Fibroblast of skin of scalp (primary cell): ENCODE results near the gene PCDHB6.
"Not testable (repeated sequence)": the region's sequence is repeated elsewhere in the genome, so short reads cannot be mapped to it uniquely, and the experiment has no call there.

Source experiments
- DNase-seq: peaks from one replicate; pipeline ENCODE4 v3.0.0-alpha.2; 2013

Gene PCDHB6

DNA sequence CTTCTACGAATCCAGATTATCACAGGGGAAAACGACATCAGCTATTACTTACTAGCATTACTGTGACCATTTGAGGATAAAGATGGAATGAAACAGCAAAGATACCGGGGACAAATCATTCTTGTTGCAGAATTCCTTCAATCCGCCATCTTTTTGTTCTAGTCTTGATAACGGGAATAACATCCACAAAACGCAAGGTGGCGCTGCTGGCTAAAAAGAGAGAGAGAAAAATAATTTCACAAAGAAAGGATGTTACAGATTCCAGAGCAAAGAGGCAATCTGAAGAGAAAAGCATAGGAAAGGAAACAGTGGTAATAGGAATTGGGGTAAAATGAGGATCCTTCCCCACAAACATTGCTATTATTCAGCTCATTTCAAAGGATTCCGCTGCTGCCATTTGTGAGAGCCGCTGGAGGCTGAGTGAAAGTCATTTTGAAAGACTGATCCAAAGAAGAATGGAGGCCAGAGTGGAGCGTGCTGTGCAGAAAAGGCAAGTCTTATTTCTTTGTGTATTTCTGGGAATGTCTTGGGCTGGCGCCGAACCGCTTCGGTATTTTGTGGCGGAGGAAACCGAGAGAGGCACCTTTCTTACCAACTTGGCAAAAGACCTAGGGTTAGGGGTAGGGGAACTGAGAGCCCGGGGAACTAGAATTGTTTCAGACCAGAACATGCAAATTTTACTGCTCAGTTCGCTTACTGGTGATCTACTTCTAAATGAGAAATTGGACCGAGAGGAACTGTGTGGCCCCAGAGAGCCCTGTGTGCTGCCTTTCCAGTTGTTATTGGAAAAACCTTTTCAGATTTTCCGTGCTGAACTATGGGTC, 22.7 kb downstream of the PCDHB6 start, which contains the start of gene PCDHB7:
Gene PCDHB7 (plus strand): TSS at position 264 of the 824 bp plus-strand sequence. CDS start 192 bp downstream, at position 456.
- peak; percentile 24 for DNase-seq

DNA sequence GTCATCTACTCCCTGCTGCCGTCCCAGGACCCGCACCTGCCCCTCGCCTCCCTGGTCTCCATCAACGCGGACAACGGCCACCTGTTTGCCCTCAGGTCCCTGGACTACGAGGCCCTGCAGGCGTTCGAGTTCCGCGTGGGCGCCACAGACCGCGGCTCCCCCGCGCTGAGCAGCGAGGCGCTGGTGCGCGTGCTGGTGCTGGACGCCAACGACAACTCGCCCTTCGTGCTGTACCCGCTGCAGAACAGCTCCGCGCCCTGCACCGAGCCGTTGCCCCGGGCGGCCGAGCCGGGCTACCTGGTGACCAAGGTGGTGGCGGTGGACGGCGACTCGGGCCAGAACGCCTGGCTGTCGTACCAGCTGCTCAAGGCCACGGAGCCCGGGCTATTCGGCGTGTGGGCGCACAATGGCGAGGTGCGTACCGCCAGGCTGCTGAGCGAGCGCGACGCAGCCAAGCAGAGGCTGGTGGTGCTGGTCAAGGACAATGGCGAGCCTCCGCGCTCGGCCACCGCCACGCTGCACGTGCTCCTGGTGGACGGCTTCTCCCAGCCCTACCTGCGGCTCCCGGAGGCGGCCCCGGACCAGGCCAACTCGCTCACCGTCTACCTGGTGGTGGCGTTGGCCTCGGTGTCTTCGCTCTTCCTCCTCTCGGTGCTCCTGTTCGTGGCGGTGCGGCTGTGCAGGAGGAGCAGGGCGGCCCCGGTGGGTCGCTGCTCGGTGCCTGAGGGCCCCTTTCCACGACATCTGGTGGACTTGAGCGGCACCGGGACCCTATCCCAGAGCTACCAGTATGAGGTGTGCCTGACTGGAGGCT, 24.6 kb downstream of the PCDHB6 start:
- not testable (repeated sequence) for DNase-seq

DNA sequence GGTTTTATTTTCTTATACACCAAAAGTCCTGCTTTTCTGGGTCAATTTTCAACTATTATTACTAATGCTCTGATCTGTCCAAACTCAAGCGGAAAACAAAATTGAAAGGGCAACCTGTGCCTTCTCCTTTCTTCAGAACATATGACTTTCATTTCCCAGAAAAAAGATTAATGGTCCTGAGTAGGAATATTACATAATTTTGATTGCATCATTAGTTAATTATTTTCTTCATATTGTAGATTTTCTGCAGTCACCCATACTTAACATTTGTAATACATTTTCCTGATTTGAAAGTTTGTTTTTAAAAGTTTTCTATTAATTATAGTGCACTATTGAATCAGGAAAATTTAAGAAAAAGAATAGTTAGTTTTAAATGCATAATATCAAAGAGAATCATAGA, 26.1 kb downstream of the PCDHB6 start:
- DNase-seq: no peak

DNA sequence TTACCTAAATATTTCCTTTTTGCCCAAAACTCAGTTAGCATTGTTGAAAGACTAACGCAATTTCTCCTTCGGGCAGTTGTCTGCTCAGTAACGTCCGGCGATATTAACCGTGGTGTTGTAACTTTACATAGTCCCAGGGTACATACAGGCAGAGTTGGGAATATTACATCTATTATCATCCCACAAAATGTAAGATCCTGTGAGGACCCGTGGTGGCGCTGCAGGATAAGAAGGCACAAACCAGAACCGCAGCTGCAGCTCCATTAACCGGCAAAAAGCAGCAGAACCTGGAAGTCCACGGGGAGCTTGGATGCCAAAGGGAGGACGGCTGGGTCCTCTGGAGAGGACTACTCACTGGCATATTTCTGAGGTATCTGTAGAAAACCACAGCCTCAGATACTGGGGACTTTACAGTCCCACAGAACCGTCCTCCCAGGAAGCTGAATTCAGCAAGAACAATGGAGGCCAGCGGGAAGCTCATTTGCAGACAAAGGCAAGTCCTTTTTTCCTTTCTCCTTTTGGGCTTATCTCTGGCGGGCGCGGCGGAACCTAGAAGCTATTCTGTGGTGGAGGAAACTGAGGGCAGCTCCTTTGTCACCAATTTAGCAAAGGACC, 27.8 kb downstream of the PCDHB6 start, which contains the start of gene PCDHB8:
Gene PCDHB8 (plus strand): TSS at position 214 of the 615 bp plus-strand sequence. CDS start 245 bp downstream, at position 459.
- not testable (repeated sequence) for DNase-seq

DNA sequence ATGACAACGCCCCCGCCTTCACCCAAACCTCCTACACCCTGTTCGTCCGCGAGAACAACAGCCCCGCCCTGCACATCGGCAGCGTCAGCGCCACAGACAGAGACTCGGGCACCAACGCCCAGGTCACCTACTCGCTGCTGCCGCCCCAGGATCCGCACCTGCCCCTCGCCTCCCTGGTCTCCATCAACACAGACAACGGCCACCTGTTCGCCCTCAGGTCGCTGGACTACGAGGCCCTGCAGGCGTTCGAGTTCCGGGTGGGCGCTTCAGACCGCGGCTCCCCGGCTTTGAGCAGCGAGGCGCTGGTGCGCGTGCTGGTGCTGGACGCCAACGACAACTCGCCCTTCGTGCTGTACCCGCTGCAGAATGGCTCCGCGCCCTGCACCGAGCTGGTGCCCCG, 29.5 kb downstream of the PCDHB6 start:
- not testable (repeated sequence) for DNase-seq

DNA sequence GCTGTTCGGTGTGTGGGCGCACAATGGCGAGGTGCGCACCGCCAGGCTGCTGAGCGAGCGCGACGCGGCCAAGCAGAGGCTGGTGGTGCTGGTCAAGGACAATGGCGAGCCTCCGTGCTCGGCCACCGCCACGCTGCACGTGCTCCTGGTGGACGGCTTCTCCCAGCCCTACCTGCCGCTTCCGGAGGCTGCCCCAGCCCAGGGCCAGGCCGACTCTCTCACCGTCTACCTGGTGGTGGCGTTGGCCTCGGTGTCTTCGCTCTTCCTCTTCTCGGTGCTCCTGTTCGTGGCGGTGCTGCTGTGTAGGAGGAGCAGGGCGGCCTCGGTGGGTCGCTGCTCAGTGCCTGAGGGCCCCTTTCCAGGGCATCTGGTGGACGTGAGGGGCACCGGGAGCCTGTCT, 30.0 kb downstream of the PCDHB6 start:
- not testable (repeated sequence) for DNase-seq

DNA sequence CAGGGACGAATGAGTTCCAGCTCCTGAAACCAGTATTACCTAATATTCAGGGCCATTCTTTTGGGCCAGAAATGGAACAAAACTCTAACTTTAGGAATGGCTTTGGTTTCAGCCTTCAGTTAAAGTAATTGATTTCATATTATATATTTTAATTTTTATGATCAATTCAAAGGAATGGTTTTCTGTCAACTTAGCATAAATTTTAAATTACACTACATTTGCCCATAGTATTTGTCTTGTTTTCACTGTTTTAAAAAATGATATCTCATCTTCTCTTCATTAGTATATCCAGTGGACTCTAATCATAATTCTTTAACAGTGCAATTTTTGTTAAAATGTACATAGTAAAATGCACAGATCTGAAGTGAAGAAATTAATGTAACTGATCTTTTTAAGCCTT, 30.5 kb downstream of the PCDHB6 start:
- DNase-seq: no peak

DNA sequence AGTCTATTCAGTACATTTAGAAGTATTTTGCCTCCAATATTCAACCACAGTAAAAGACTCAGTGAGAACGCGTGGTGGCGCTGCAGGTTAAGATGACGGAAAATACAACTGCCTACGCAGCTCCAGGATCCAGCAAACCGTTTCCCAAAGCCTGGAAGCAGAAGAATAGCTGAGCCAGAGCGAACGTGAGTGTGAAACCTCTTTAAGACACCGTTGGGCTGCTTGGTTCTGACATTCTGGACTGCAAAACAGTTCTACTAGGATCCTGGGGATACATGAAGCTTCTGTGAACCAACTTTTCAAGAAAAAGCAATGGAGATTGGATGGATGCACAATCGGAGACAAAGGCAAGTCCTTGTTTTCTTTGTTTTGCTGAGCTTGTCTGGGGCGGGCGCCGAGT, 32.4 kb downstream of the PCDHB6 start, which contains the start of gene PCDHB16:
Gene PCDHB16 (plus strand): TSS at position 140 of the 400 bp plus-strand sequence. CDS start 173 bp downstream, at position 313.
- DNase-seq: peak; percentile 22

DNA sequence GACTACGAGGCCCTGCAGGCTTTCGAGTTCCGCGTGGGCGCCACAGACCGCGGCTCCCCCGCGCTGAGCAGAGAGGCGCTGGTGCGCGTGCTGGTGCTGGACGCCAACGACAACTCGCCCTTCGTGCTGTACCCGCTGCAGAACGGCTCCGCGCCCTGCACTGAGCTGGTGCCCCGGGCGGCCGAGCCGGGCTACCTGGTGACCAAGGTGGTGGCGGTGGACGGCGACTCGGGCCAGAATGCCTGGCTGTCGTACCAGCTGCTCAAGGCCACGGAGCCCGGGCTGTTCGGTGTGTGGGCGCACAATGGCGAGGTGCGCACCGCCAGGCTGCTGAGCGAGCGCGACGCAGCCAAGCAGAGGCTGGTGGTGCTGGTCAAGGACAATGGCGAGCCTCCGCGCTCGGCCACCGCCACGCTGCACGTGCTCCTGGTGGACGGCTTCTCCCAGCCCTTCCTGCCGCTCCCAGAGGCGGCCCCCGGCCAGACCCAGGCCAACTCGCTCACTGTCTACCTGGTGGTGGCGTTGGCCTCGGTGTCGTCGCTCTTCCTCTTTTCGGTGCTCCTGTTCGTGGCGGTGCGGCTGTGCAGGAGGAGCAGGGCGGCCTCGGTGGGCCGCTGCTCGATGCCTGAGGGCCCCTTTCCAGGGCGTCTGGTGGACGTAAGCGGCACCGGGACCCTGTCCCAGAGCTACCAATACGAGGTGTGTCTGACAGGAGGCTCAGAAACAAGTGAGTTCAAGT, 34.4 kb downstream of the PCDHB6 start:
- DNase-seq: not testable (repeated sequence)

DNA sequence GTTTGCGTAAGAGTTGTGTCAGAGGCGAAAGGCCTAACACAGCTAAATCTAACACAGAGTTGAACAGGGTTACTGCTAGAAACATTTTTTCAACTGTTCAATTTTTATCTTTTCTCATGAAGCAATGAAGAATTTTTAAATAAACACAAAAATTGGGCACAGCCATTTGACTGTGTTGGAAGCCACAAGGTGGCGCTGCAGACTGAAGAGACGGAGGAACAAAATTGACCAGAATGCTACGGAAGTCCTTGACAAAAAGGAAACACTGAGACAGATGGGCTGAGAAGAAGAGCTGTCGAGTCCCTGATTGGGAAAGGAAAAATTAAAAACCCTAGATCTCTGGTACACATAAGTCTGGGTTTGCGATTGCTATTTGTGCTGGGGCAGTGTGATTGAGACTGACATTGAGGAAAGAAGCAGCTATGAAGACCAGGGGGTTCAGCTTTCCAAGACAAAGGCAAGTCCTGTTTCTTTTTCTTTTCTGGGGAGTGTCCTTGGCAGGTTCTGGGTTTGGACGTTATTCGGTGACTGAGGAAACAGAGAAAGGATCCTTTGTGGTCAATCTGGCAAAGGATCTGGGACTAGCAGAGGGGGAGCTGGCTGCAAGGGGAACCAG, 37.1 kb downstream of the PCDHB6 start, which contains the start of gene PCDHB9:
Gene PCDHB9 (plus strand): TSS at position 265 of the 616 bp plus-strand sequence. CDS start 158 bp downstream, at position 423.
- DNase-seq: peak; percentile 20

DNA sequence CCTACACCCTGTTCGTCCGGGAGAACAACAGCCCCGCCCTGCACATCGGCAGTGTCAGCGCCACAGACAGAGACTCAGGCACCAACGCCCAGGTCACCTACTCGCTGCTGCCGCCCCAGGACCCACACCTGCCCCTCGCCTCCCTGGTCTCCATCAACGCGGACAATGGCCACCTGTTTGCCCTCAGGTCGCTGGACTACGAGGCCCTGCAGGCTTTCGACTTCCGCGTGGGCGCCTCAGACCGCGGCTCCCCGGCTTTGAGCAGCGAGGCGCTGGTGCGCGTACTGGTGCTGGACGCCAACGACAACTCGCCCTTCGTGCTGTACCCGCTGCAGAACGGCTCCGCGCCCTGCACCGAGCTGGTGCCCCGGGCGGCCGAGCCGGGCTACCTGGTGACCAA, 38.8 kb downstream of the PCDHB6 start:
- DNase-seq: not testable (repeated sequence)

DNA sequence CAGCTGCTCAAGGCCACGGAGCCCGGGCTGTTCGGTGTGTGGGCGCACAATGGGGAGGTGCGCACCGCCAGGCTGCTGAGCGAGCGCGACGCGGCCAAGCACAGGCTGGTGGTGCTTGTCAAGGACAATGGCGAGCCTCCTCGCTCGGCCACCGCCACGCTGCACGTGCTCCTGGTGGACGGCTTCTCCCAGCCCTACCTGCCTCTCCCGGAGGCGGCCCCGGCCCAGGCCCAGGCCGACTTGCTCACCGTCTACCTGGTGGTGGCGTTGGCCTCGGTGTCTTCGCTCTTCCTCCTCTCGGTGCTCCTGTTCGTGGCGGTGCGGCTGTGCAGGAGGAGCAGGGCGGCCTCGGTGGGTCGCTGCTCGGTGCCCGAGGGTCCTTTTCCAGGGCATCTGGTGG, 39.3 kb downstream of the PCDHB6 start:
- DNase-seq: not testable (repeated sequence)

DNA sequence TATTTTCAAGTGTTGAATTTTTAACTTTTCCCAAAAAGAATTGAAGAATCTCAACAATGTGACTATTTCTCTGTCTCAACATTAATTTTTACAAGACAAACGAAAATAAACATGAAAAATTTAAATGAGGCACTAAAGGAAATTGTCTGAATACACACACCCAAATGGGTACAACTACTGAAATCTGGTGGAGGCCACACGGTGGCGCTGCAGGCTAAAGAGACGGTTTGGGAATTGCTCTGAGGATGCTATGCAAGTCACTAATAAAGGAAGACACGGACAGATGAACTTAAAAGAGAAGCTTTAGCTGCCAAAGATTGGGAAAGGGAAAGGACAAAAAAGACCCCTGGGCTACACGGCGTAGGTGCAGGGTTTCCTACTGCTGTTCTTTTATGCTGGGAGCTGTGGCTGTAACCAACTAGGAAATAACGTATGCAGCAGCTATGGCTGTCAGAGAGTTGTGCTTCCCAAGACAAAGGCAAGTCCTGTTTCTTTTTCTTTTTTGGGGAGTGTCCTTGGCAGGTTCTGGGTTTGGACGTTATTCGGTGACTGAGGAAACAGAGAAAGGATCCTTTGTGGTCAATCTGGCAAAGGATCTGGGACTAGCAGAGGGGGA, 42.4 kb downstream of the PCDHB6 start, which contains the start of gene PCDHB10:
Gene PCDHB10 (plus strand): TSS at position 244 of the 616 bp plus-strand sequence. CDS start 200 bp downstream, at position 444.
- DNase-seq: no peak

DNA sequence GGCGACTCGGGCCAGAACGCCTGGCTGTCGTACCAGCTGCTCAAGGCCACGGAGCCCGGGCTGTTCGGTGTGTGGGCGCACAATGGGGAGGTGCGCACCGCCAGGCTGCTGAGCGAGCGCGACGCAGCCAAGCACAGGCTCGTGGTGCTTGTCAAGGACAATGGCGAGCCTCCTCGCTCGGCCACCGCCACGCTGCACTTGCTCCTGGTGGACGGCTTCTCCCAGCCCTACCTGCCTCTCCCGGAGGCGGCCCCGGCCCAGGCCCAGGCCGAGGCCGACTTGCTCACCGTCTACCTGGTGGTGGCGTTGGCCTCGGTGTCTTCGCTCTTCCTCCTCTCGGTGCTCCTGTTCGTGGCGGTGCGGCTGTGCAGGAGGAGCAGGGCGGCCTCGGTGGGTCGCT, 44.5 kb downstream of the PCDHB6 start:
- not testable (repeated sequence) for DNase-seq

DNA sequence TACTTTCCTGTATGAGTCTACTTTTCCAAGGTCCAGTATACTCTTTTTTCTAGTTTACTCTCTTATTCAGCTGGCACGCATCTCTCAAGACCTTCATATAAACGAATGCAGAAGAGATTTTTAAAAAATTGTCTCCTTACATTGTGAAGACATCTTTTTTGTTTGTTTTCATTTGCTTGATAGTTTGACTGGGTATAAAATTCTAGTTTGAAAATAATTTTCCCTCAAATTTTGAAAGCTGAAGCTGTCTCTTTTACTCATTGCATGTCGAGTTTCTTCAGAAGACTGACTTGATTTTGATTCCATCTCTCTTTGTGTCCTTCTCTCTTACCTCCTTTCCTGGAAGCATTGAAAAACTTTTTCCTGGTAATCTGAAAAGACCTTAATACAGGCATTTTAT, 46.5 kb downstream of the PCDHB6 start:
- no peak for DNase-seq

DNA sequence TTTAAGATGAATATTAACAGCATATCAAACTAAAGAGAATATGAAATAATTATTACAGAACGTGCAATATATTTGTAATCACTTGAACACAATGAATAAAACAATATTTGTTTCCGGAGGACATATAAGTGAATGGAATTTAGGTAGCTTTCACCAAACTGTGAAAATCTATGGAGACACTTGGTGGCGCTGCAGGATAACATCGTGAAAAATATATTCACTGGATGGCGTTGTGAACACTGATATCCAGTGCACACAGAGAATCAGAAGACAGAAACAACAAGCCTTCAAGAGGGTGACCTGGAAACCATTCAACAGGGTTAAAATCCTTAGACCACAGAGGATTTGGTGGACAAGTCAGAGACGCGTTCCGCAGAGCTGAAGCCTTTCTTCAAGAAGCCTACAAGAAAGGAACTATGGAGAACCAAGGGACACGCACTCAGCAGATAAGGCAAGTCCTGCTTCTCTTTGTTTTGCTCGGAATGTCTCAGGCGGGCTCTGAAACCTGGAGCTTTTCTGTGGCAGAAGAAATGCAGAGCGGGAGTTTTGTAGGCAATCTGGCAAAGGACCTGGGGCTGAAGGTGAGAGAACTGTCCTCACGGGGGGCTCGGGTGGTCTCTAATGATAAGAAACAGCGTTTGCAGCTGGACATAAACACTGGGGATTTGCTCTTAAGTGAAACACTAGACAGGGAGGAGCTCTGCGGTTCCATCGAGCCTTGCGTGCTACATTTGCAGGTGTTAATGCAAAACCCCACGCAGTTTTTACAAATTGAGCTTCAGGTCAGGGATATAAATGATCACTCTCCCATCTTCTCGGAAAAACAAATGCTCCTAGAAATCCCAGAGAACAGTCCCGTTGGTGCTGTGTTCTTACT, 49.7 kb downstream of the PCDHB6 start, which contains the start of gene PCDHB11:
Gene PCDHB11 (plus strand): TSS at position 269 of the 877 bp plus-strand sequence. CDS start 148 bp downstream, at position 417.
- no peak for DNase-seq

DNA sequence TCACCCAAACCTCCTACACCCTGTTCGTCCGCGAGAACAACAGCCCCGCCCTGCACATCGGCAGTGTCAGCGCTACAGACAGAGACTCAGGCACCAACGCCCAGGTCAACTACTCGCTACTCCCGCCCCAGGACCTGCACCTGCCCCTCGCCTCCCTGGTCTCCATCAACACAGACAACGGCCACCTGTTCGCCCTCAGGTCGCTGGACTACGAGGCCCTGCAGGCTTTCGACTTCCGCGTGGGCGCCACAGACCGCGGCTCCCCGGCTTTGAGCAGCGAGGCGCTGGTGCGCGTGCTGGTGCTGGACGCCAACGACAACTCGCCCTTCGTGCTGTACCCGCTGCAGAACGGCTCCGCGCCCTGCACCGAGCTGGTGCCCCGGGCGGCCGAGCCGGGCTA, 51.3 kb downstream of the PCDHB6 start:
- not testable (repeated sequence) for DNase-seq

DNA sequence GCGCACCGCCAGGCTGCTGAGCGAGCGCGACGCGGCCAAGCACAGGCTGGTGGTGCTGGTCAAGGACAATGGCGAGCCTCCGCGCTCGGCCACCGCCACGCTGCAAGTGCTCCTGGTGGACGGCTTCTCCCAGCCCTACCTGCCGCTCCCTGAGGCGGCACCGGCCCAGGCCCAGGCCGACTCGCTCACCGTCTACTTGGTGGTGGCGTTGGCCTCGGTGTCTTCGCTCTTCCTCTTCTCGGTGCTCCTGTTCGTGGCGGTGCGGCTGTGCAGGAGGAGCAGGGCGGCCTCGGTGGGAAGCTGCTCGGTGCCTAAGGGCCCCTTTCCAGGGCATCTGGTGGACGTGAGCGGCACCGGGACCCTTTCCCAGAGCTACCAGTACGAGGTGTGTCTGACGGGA, 51.8 kb downstream of the PCDHB6 start:
- DNase-seq: not testable (repeated sequence)
